RWPE1 (cell line): Measurements from ENCODE around the gene MBD3L2B.

ENCODE experiments used
- CTCF ChIA-PET: fragments of 350-600 bp; sonication (Branson Sonifier 250); formaldehyde crosslinking; extraction: SDS; loops from one replicate; lab custom pipeline; 2021; lab: Yijun Ruan, JAX
- POLR2A ChIA-PET: fragments of 400-600 bp; formaldehyde crosslinking; extraction: SDS; loops from one replicate; lab custom pipeline; 2020; ENCODE audit warnings: antibody characterized with exemption; ENCODE audit not compliant: low non-redundant PET; lab: Yijun Ruan, JAX
- DNase-seq: peaks from one replicate; pipeline ENCODE4 v3.0.0; 2012; ENCODE audit warnings: low spot score
- H3K27ac ChIP-seq: fragments of 450-650 bp; 2 replicates; pipeline ENCODE4 v1.5.1; 2017
- TF ChIP-seq, protein P1 (sequence below): fragments of 450-650 bp; conservative IDR thresholded peaks from 2 replicates; pipeline ENCODE4 v1.5.1; 2017; ENCODE audit warnings: low read depth, mild to moderate bottlenecking

The MBD3L2B gene

DNA sequence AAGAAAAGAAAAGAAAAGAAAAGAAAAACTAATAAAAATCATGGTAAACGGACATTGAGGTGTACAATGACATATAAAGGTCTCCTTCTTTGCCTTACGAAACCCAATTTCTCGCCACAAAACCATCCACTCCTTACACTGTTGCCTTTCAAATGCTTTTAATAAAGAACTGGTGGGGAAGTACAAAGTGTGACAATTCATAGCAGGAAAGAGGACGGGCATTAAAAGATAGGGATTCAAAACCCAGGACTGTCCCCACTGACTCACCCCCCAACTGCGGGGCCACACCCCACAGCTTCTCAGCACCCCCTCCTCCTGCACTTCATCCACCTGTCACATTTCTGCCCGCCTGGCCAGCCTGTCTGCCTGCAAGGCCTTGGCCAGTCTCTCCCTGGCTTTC is 2.4 kb downstream of the MBD3L2B start:
- POLR2A ChIA-PET, result no interaction called here
- CTCF ChIA-PET, result no interaction called here
- TF ChIP-seq, protein P1, sequence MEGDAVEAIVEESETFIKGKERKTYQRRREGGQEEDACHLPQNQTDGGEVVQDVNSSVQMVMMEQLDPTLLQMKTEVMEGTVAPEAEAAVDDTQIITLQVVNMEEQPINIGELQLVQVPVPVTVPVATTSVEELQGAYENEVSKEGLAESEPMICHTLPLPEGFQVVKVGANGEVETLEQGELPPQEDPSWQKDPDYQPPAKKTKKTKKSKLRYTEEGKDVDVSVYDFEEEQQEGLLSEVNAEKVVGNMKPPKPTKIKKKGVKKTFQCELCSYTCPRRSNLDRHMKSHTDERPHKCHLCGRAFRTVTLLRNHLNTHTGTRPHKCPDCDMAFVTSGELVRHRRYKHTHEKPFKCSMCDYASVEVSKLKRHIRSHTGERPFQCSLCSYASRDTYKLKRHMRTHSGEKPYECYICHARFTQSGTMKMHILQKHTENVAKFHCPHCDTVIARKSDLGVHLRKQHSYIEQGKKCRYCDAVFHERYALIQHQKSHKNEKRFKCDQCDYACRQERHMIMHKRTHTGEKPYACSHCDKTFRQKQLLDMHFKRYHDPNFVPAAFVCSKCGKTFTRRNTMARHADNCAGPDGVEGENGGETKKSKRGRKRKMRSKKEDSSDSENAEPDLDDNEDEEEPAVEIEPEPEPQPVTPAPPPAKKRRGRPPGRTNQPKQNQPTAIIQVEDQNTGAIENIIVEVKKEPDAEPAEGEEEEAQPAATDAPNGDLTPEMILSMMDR, result no peak
- no peak overlapping the region for H3K27ac ChIP-seq
- no peak for DNase-seq

DNA sequence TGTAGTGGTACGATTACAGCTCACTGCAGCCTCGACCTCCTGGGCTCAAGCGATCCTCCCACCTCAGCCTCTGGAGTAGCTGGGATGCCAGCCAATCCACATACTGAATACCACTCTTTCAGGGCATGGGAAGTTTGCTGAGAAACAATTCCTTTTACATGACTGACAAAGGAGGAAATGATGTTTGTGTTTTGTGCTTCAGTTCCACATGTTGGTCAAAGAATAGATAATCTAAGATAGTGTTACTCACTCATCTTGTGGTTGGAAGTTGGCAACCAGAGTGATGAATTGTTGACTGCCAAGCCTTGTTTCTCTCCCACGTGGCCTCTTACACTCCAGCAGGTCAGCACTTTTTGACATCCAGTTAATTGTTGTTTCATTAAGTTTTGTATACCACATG is 7.6 kb downstream of the MBD3L2B start:
- ChIA-PET CTCF (interaction anchor here (0.7 kb wide), 1 partner anchor 341 kb away, joined by 3 read pairs; no protein-coding TSS in a partner anchor), POLR2A (no interaction called here)
- DNase-seq, result peak; percentile 55
- no peak overlapping the region for H3K27ac ChIP-seq
- TF ChIP-seq, protein P1, result no peak

DNA sequence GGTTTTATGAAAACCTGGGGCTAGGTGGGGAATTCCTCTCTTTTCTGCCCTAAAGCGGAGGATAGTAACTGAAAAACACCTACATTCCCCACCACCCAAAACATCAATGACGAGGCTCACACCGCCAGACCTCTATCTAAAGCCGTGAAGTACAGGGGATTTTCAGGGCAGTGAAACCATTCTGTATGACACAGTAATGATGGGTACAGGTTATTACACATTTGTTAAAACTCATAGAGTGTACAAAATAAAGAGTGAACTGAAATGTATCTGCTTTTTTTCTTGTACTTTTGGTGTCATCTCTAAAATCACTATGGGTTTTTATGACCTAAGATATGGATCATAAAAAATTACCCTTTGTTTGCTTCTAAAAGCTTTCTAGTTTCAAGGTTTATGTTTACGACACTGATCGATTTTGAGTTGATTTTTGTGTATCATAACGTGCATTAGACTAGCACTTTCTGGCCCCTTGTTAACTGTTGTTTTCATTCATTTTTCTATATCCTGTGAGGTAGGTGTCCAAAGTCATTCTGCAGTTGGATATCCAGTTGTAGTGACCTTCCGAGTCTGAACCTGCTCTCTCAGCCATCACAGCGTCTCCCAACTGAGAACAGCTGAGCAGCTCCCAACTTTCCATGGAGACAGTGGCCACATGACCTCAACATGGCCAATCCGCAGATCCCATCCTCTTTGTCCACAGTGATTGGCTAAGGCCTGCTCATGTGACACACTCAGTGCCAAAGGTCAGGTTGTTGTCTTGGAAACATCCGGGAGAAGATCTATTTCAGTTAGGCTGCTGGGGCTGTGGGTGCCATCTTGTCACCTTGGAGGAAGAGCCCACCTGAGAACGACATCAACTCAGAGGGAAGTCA is 10.3 kb downstream of the MBD3L2B start:
- ChIA-PET CTCF (interaction anchor here (0.6 kb wide), 1 partner anchor 18 kb away, joined by 3 read pairs; no protein-coding TSS in a partner anchor), POLR2A (no interaction called here)
- TF ChIP-seq, protein P1, result no peak
- H3K27ac ChIP-seq, result no peak overlapping the region
- DNase-seq, result no peak

DNA sequence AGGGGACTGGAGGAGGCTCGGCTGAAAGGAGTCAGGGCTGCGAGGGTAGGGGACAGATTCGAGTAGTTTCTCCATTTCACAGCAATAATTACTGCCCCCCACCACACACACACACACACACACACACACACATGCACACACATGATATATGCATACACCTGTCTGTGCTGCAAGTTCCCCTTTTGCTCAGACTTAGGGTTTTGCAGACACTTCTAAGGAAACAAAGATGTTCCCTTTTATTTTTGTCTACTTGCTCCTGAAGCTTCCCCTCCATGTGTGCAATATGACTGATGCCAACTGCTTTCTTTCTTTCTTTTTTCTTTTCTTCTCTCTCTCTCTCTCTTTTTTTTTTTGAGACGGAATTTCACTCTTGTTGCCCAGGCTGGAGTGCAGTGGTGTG is 13.4 kb downstream of the MBD3L2B start:
- TF ChIP-seq, protein P1, result no peak
- no peak for DNase-seq
- H3K27ac ChIP-seq, result no peak overlapping the region
- ChIA-PET CTCF (no interaction called here), POLR2A (no interaction called here)

DNA sequence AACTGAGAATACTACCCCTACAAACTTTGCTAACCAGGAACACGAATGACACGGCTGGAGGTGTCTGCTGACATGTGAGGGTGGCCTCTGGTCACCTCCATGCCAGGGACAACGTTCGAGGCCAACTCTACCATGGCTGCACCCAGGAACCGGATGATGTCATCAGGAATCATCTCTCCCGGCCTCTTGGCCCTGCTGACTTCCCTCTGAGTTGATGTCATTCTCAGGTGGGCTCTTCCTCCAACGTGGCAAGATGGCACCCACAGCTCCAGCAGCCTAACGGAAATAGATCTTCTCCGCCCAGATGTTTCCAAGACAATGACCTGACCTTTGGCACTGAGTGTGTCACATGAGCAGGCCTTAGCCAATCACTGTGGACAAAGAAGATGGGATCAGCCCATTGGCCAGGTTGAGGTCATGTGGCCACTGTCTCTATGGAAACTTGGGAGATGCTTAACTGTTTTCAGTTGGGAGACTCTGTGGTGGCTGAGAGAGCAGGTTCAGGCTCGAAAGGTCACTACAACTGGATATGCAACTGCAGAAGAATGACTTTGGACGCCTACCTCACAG is 15.0 kb downstream of the MBD3L2B start:
- TF ChIP-seq, protein P1, result no peak
- ChIA-PET POLR2A (no interaction called here), CTCF (no interaction called here)
- DNase-seq, result no peak
- H3K27ac ChIP-seq, result no peak overlapping the region

DNA sequence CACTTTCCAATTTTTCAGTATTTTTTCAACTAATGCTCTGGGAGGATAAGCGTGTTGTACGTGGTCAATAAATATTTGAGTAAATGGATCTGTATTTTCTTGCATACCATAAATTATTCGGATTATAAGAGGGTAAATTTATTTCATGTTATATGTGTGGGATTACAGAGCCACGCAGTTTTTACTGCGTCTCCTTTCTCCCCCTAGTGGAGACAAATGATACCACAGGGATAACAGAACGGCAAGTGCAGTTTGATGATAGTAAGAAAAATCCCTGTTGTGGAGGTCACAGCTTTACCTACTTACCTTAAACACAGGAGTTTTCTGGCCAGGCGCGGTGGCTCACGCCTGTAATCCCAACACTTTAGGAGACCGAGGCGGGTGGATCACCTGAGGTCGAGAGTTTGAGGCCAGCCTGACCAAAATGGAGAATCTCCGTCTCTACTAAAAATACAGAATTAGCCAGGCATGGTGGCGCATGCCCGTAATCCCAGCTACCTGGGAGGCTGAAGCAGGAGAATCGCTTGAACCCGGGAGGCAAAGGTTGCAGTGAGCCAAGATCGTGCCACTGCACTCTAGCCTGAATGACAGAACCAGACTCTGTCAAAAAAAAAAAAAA is 16.8 kb downstream of the MBD3L2B start:
- no peak overlapping the region for H3K27ac ChIP-seq
- DNase-seq, result peak; percentile 22
- TF ChIP-seq, protein P1, result peak; percentile 70
- CTCF ChIA-PET, result interaction anchor here (0.6 to 0.7 kb wide), 2 partner anchors 166 to 577 kb away, joined by 3 read pairs; no protein-coding TSS in a partner anchor
- POLR2A ChIA-PET, result no interaction called here
